K562 (cell line): Measurements from ENCODE around the gene ARAP1. TPM values are rescaled to one million over a fixed set of nuclear protein-coding genes. Genes with fewer than 3 reads are reported as not detected.

Experiments used
- ATAC-seq: fragments of 200-7000 bp; cut with Tn5 transposase; 3 replicates; pipeline ENCODE4 v1.9.1; 2020; ENCODE audit warnings: moderate library complexity
- BruUV-seq: library from RNA; stranded (reverse); fragments of 400-500 nt; replicated peaks from 2 replicates; lab custom pipeline; 2021; lab: Mats Ljungman, UMichigan
- CTCF ChIA-PET: fragments of 300-600 bp; formaldehyde crosslinking; extraction: SDS; loops from one replicate; lab custom pipeline; 2021; ENCODE audit warnings: low intra/inter-chr PET ratio; lab: Yijun Ruan, JAX
- POLR2A ChIA-PET: fragments of 300-600, 350-650 bp; sonication (Branson Sonifier 250); formaldehyde crosslinking; extraction: SDS; loops from one replicate; lab custom pipeline; 2021; ENCODE audit warnings: antibody characterized with exemption, inconsistent platforms; lab: Yijun Ruan, JAX
- DNase-seq, 4 experiments: peaks; one replicate each; pipeline versions ENCODE4 v3.0.0 to v3.0.0-alpha.2; 2011 to 2018; ENCODE audit warnings: low spot score in 3 of 4, mixed read lengths in 3 of 4; ENCODE audit errors: extremely low read depth in 1 of 4
- FAIRE-seq: peaks from 2 replicates; lab custom pipeline; 2011; peaks lifted over from hg19 to GRCh38; lab: Jason Lieb, UNC
- H2AFZ ChIP-seq: 2 replicates; pipeline ENCODE4 v1.6.0; 2011; ENCODE audit warnings: low read depth, low read length, control low read depth, inconsistent platforms
- H3K27ac ChIP-seq: fragments of 200-600 bp; 3 replicates; pipeline ENCODE4 v1.8.0; 2011; ENCODE audit warnings: low read depth, mild to moderate bottlenecking, control low read depth, inconsistent platforms, low read length, moderate library complexity, mixed read lengths; ENCODE audit errors: extremely low read depth
- H3K27me3 ChIP-seq, 2 experiments: fragments of 300-600 bp in 1 of 2; 2 replicates in 1 of 2; 3 replicates in 1 of 2; pipeline versions ENCODE4 v1.6.0 to v1.8.0; 2011; ENCODE audit warnings: inconsistent platforms in 2 of 2, low read length in 2 of 2, mild to moderate bottlenecking in 1 of 2, mixed read lengths in 1 of 2, moderate library complexity in 1 of 2; ENCODE audit not compliant: control insufficient read depth in 2 of 2, insufficient read depth in 2 of 2
- H3K36me3 ChIP-seq: fragments of 300-600 bp; 3 replicates; pipeline ENCODE4 v1.8.0; 2011; ENCODE audit warnings: mild to moderate bottlenecking, low read length, inconsistent platforms; ENCODE audit not compliant: control insufficient read depth, insufficient read depth
- H3K4me1 ChIP-seq, 2 experiments: fragments of 200-600 bp in 1 of 2; replicated peaks in 1 of 2; 2 replicates in 1 of 2; 3 replicates in 1 of 2; pipeline versions ENCODE4 v1.5.1 to v1.8.0; 2011; ENCODE audit warnings: inconsistent platforms in 2 of 2, low read length in 2 of 2, mild to moderate bottlenecking in 1 of 2, mixed read lengths in 1 of 2, moderate library complexity in 1 of 2; ENCODE audit not compliant: control insufficient read depth in 2 of 2, insufficient read depth in 2 of 2
- H3K4me2 ChIP-seq: 2 replicates; pipeline ENCODE4 v1.6.1; 2011; ENCODE audit warnings: low read length, control low read depth, inconsistent platforms, mixed read lengths; ENCODE audit not compliant: insufficient read depth
- H3K4me3 ChIP-seq: fragments of 200-600 bp; sonication (generic), shearing (Covaris generic); 2 replicates; pipeline ENCODE4 v1.5.1; 2016; ENCODE audit warnings: control low read depth, inconsistent platforms
- H3K79me2 ChIP-seq: fragments of 200-600 bp; 3 replicates; pipeline ENCODE4 v1.8.0; 2011; ENCODE audit warnings: low read length, inconsistent platforms; ENCODE audit not compliant: control insufficient read depth, insufficient read depth
- H3K9ac ChIP-seq, 2 experiments: 2 replicates each; pipeline versions ENCODE4 v1.6.0 to v1.6.1; 2011; ENCODE audit warnings: low read depth in 2 of 2, low read length in 2 of 2, control low read depth in 1 of 2, inconsistent platforms in 1 of 2, mild to moderate bottlenecking in 1 of 2, mixed read lengths in 1 of 2; ENCODE audit not compliant: insufficient read depth in 1 of 2
- H3K9me1 ChIP-seq: one replicate; pipeline ENCODE4 v1.6.0; 2011; ENCODE audit warnings: inconsistent platforms, mild to moderate bottlenecking, low read length, moderate library complexity; ENCODE audit not compliant: control insufficient read depth, insufficient read depth
- H3K9me3 ChIP-seq: replicated peaks from 2 replicates; pipeline ENCODE4 v1.5.1; 2011; ENCODE audit warnings: low read depth, low read length, inconsistent platforms; ENCODE audit not compliant: control insufficient read depth, insufficient read depth
- H4K20me1 ChIP-seq: replicated peaks from 2 replicates; pipeline ENCODE4 v1.6.1; 2011; ENCODE audit warnings: low read length, inconsistent platforms, mixed read lengths; ENCODE audit not compliant: control insufficient read depth, insufficient read depth
- BRCA1 ChIP-seq, 2 experiments: fragments of 450-650 bp in 1 of 2; sonication (generic) in 1 of 2; formaldehyde crosslinking in 1 of 2; IDR thresholded peaks; 2 replicates each; pipeline versions ENCODE4 v1.5.0 to v1.6.1; 2017 to 2020; ENCODE audit warnings: mild to moderate bottlenecking in 1 of 2, missing genetic modification reagents in 1 of 2
- CTBP1 ChIP-seq: fragments of 450-650 bp; IDR thresholded peaks from 2 replicates; pipeline ENCODE4 v1.6.1; 2016; ENCODE audit warnings: borderline replicate concordance
- CUX1 ChIP-seq: fragments of 200-800 bp; sonication (Bioruptor generic); IDR thresholded peaks from 2 replicates; pipeline ENCODE4 v1.6.1; 2016; ENCODE audit warnings: missing genetic modification characterization, missing compliant biosample characterization
- HDAC2 ChIP-seq: fragments of 450-650 bp; IDR thresholded peaks from 2 replicates; pipeline ENCODE4 v1.6.1; 2016; ENCODE audit warnings: mild to moderate bottlenecking
- HDGF ChIP-seq: fragments of 450-650 bp; IDR thresholded peaks from 2 replicates; pipeline ENCODE4 v1.6.1; 2016
- MAFK ChIP-seq: IDR thresholded peaks from 2 replicates; pipeline ENCODE4 v1.6.1; 2011; ENCODE audit warnings: low read length, improper control_type of control experiment
- NBN ChIP-seq: fragments of 450-650 bp; IDR thresholded peaks from 2 replicates; pipeline ENCODE4 v1.6.1; 2016; ENCODE audit warnings: low read depth, mild to moderate bottlenecking
- NCOA4 ChIP-seq: fragments of 450-650 bp; IDR thresholded peaks from 2 replicates; pipeline ENCODE4 v1.6.1; 2018; ENCODE audit warnings: mild to moderate bottlenecking; ENCODE audit not compliant: partially characterized antibody
- SPI1 ChIP-seq: IDR thresholded peaks from 2 replicates; pipeline ENCODE4 v1.6.1; 2011; ENCODE audit warnings: low read depth, low read length, control low read depth, borderline replicate concordance
- ZNF766 ChIP-seq: fragments of 200-800 bp; sonication (Bioruptor generic); conservative IDR thresholded peaks from 2 replicates; pipeline ENCODE4 v1.6.1; 2016; ENCODE audit warnings: missing genetic modification characterization, missing compliant biosample characterization
- WGBS: fragments of 100-300 bp; shearing (Covaris generic); methylation state at CpG from one replicate; pipeline ENCODE4 v1.1.6; 2016; ENCODE audit warnings: low coverage, mixed read lengths; ENCODE audit not compliant: insufficient coverage; ENCODE audit errors: missing lambda C conversion rate; 5-methylcytosine and 5-hydroxymethylcytosine counted together
- in situ Hi-C: fragments of 300-500 bp; cut with MboI; formaldehyde crosslinking; loops from 4 replicates; pipeline ENCODE4 v1.15.0; 2018; ENCODE audit warnings: inconsistent platforms, mixed read lengths
- intact Hi-C: fragments of 100-400 bp; cut with micrococcal nuclease; formaldehyde crosslinking; loops from 2 replicates; pipeline ENCODE4 v1.14.2; 2022
- polyA plus RNA-seq, 8 experiments: library from polyadenylated mRNA; depleted of rRNA in 4 of 8; stranded (reverse) in 5 of 8; unstranded in 3 of 8; fragments of >200 nt; fragmentation: Nextera tagmentation in 2 of 8; fragmentation: Illumina TruSeq in 1 of 8; extraction: Ambion mirVana in 2 of 8; extraction: Trizol in 1 of 8; gene quantifications; 2 replicates each; pipeline versions ENCODE4 v1.2.1 to v1.2.3, GENCODE V29; 2011 to 2014; ENCODE audit warnings: inconsistent platforms in 1 of 8, missing spikeins in 1 of 8
- total RNA-seq, 7 experiments: library from RNA; depleted of rRNA in 6 of 7; stranded (reverse); fragments of >200 nt in 6 of 7; fragmentation: Illumina TruSeq in 2 of 7; extraction: Trizol in 2 of 7; gene quantifications; 2 replicates each; pipeline versions ENCODE4 v1.2.1 to v1.2.3, GENCODE V29; 2011 to 2021; ENCODE audit warnings: low replicate concordance in 1 of 7

ARAP1 gene
- total and polyA plus RNA-seq, 9 of the 15 experiments (the other 6 are each of a cell fraction or from before 2014, with no cell fraction given), result 0.23 to 67.0 (median 24.6) TPM

DNA sequence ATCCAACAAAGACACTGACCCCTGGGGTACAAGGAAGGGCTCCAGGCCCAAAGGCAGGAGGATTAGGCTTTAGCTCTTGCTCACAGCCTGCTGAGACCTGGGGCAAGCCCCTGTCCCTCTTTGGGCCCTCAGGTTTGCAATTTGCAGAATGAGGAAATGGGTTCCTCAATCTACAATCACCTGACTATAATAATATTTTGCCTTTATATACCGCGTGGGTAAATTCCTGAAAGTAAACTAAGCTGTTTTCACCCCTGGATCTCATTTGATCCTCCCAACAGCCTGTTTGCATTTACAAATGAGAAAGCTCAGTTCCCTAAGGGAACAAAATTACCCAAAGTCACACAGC lies 40.8 kb upstream of the ARAP1 start (continued):
- TF ChIP-seq CUX1 (CRISPR knock-in tag), result 0 out of 2 replicates have a peak, but pooled peaks have one; percentile 57

- peaks cover 28 to 48% of the 10 kb centered on the region in 2 experiments; a peak in 4 of 5 replicates for H3K4me1 ChIP-seq
- no peaks in the 10 kb centered on the region for H3K9me3 ChIP-seq
- FAIRE-seq (no peak), DNase-seq (no peak), ATAC-seq (no peak)
- BruUV-seq, result no TSS peak
- H3K36me3 ChIP-seq, result no peaks in the 10 kb centered on the region
- ChIA-PET POLR2A (interaction anchor here (2.6 to 3.4 kb wide), 2 partner anchors 15 to 21 kb away, joined by 9 to 17 read pairs; partner anchors contain the start of gene ATG16L2), CTCF (interaction anchor here (0.6 to 2.4 kb wide), 4 partner anchors 51 to 108 kb away, joined by 3 to 24 read pairs (median 4); no protein-coding TSS in a partner anchor)
- H4K20me1 ChIP-seq, result no peaks in the 10 kb centered on the region
- H3K27me3 ChIP-seq, result no peaks in the 10 kb centered on the region
- peak overlapping the region; percentile 86 for H3K27ac ChIP-seq
- no peak overlapping the region for H3K4me3 ChIP-seq
- WGBS, result 86% methylated on average over 2 of the region's 3 CpGs
- in situ Hi-C loops, result no loop called here
- intact Hi-C loops, result loop anchor here (1.0 to 2.0 kb wide), 3 partner anchors 16 to 67 kb away; partner anchors contain the start of gene ARAP1
- H3K79me2 ChIP-seq, result peaks cover 8% of the 10 kb centered on the region; the same call in 1 of the 3 replicates
- H3K4me2 ChIP-seq, result peak overlapping the region; percentile 90
- H3K9me1 ChIP-seq, result peaks cover 2% of the 10 kb centered on the region
- H2AFZ ChIP-seq, result peak overlapping the region; percentile 100
- TF ChIP-seq SPI1 (0 out of 2 replicates have a peak, but pooled peaks have one; percentile 4), BRCA1 (IDR thresholded peaks at IDR 0.05) (no peak), BRCA1 (CRISPR knock-in tag; IDR thresholded peaks at IDR 0.05) (no peak), NBN (no peak), HDGF (peak; percentile 67; the same call in 1 of the 2 replicates), ZNF766 (CRISPR knock-in tag) (no peak), MAFK (no peak), CTBP1 (0 out of 2 replicates have a peak, but pooled peaks have one; percentile 12), NCOA4 (no peak), HDAC2 (no peak)
- peak overlapping the region; percentile 69 to 70 for H3K9ac ChIP-seq
Measured at GRCh38 chr11:72792437-72793021, 40.3 kb upstream of the ARAP1 start.
